A172 (cell line): ENCODE results near the gene CTNNBL1. TPM values are rescaled to one million over a fixed set of nuclear protein-coding genes. Genes with fewer than 3 reads are reported as not detected.
"Not testable (repeated sequence)": the region's sequence is repeated elsewhere in the genome, so short reads cannot be mapped to it uniquely, and the experiment has no call there.

ENCODE experiments used
- DNase-seq: peaks from one replicate; pipeline ENCODE4 v3.0.0-alpha.2; 2015; ENCODE audit warnings: low spot score
- total RNA-seq: library from RNA; depleted of rRNA; stranded (reverse); fragments of >200 nt; shearing (Covaris generic); gene quantifications from 2 replicates; pipeline ENCODE4 v1.2.3, GENCODE V29; 2014

The CTNNBL1 gene
- total RNA-seq, 1 experiment from 2014 or later: 48.0 TPM

- no peak for DNase-seq
These were observed 158.8 kb downstream of the CTNNBL1 start for GRCh38 chr20:37852666-37853065.

- DNase-seq: no peak
These were observed 160.1 kb downstream of the CTNNBL1 start for GRCh38 chr20:37853823-37854375.

GRCh38 chr20:37856034-37856433, 162.2 kb downstream of the CTNNBL1 start:
- DNase-seq: not testable (repeated sequence)

GRCh38 chr20:37856932-37857660, 163.3 kb downstream of the CTNNBL1 start:
- DNase-seq: peak; percentile 15

- no peak for DNase-seq
These were observed 165.8 kb downstream of the CTNNBL1 start for GRCh38 chr20:37859406-37860171.

GRCh38 chr20:37863289-37863688, 169.5 kb downstream of the CTNNBL1 start:
- DNase-seq: no peak

- no peak for DNase-seq
These were observed 170.5 kb downstream of the CTNNBL1 start for GRCh38 chr20:37864298-37864697.

- no peak for DNase-seq
These were observed 172.2 kb downstream of the CTNNBL1 start for GRCh38 chr20:37866051-37866450.

- no peak for DNase-seq
These were observed 173.7 kb downstream of the CTNNBL1 start for GRCh38 chr20:37867289-37868195.

GRCh38 chr20:37868851-37869333, 175.1 kb downstream of the CTNNBL1 start:
- DNase-seq: no peak

GRCh38 chr20:37869334-37869861, 175.6 kb downstream of the CTNNBL1 start:
- no peak for DNase-seq

GRCh38 chr20:37870294-37870693, 176.5 kb downstream of the CTNNBL1 start:
- no peak for DNase-seq

- DNase-seq: no peak
These were observed 177.9 kb downstream of the CTNNBL1 start for GRCh38 chr20:37871751-37872150.

- no peak for DNase-seq
These were observed 178.3 kb downstream of the CTNNBL1 start for GRCh38 chr20:37872161-37872560.

GRCh38 chr20:37873884-37874283, 180.1 kb downstream of the CTNNBL1 start:
- no peak for DNase-seq

- DNase-seq: no peak
These were observed 181.8 kb downstream of the CTNNBL1 start for GRCh38 chr20:37875460-37876175.

GRCh38 chr20:37876863-37877262, 183.0 kb downstream of the CTNNBL1 start:
- no peak for DNase-seq

GRCh38 chr20:37877832-37878772, 184.3 kb downstream of the CTNNBL1 start:
- DNase-seq: no peak

- DNase-seq: no peak
These were observed 185.2 kb downstream of the CTNNBL1 start for GRCh38 chr20:37878835-37879599.
